ENCODE measurements around the gene KDM2A.
A peak's percentile ranks its signal among the peaks of the same experiment; 100 is the strongest.

KDM2A gene

GRCh38 chr11:67274768-67275605, 155.9 kb downstream of the KDM2A start:
- DNase-seq, result no peak

- DNase-seq, result peak; percentile 29
Observed at GRCh38 chr11:67275606-67276409, 156.7 kb downstream of the KDM2A start.

GRCh38 chr11:67276781-67277230, 157.7 kb downstream of the KDM2A start:
- peak; percentile 58 for DNase-seq

- peak; percentile 97 for DNase-seq
Observed at GRCh38 chr11:67277231-67277961, 158.3 kb downstream of the KDM2A start.

DNA sequence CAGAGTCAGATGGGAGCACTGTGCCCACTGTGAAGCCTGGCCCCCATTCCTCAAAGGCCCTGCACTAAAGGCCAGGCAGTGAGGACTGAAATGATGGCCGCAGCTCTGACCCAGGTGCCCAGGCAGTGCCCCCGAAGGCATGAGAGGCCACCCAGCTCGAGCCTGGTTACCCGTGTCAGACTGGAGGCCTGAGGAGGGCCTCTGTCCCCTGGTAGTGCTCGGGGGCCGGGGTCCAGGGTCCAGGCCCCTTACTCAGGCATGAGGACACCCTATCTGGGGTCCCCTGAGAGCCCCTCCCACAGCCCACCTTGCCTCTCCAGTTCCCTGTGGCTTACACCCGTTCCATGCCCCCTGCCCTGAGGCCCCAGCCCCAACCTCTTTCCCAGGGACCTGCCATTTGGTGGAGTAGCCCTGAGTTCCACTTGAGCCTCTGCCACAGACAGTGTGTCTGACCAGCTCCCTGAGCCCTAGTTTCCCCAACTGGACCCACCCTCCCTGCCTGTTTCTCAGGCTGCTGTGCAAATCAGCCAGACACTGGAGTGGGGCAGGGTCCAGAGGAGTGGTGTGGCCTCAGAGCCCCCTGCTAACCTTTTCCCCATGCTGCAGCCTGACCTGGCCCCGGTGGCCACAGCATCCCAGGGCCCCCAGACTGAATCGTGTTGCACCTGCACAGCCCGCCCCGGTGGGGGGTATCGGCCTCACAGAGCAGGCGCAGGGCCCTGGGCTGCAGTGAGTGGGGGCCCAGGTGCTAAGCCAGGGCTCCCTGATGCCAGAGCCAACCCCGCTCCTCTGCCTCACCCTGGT, 159.3 kb downstream of the KDM2A start:
- DNase-seq, result peak; percentile 1

GRCh38 chr11:67278939-67279588, 160.0 kb downstream of the KDM2A start:
- peak; percentile 2 for DNase-seq

- no peak for DNase-seq
Observed at GRCh38 chr11:67279589-67280340, 160.7 kb downstream of the KDM2A start.

GRCh38 chr11:67280341-67280787, 161.3 kb downstream of the KDM2A start:
- no peak for DNase-seq

DNA sequence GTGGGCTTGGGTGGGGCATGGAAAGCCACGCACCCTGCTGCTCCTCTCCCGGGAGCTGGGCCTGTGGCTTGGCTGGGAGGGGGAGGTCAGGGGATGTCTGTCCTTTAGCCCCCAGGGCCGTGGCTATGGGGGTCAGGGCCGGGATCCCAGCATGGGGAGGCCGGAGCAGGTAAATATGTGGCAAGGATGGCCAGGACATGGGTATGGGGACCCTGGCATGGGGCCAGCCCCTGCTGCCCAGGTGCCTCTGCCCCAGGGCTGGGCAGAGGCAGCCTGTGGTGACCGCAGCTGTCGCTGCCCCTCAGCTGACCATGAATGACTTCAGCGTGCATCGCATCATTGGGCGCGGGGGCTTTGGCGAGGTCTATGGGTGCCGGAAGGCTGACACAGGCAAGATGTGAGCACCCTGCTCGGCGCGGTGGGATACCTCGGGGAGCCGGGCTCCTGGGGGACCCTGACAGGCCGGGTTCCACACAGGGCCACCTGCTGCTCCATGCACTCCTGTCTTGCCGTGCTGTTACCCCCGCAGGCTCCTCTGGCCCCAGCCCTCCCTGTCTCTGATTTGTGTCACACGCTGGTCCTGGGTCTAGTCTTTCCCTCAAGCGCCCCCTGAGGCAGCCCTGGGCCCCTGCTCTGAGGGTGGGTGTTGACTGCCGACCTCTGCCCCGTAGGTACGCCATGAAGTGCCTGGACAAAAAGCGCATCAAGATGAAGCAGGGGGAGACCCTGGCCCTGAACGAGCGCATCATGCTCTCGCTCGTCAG, 161.9 kb downstream of the KDM2A start:
- no peak for DNase-seq

GRCh38 chr11:67281552-67282150, 162.6 kb downstream of the KDM2A start:
- DNase-seq, result no peak

DNA sequence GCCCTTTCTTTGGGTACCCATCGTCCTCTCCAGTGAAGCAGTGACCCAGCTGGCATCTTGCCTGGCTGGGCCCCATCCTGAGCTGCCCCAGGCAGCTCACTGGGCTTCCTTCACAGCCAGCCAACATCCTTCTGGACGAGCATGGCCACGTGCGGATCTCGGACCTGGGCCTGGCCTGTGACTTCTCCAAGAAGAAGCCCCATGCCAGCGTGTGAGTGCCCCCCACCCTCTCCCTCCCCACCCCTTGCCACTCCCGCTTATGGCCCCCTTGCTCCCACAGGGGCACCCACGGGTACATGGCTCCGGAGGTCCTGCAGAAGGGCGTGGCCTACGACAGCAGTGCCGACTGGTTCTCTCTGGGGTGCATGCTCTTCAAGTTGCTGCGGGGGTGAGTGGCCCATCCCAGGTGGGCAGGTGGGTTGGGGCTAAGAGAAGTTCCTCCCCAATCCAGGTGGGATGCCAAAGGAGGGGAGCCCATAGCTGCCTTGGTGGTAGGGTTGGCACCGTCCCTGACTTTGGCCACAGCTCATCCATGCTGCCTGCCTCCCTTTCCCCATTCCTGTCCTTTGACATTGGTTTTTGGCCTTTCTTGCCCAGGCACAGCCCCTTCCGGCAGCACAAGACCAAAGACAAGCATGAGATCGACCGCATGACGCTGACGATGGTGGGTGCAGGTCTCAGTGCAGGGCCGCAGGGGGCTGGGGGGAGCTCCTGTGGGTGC, 163.3 kb downstream of the KDM2A start:
- no peak for DNase-seq

DNA sequence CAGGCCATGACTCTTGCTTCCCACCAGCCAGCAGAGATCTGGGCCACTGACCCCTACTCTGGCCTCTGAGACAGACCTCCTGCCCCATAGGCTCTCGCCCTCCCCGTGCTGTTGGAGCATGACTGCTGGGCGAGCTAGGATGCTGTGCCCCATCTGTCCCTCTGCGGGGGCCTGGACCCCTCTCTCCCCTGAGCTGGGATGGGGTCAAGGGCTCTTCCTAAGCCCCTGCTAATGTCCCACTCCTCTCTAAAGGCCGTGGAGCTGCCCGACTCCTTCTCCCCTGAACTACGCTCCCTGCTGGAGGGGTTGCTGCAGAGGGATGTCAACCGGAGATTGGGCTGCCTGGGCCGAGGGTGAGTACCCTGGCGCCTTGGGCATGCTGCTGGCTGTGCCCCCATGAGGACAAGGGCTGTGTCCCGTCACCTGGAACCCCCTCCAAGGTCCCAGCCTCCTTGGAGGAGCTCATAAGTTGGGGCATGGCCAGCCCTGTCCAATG, 163.9 kb downstream of the KDM2A start:
- no peak for DNase-seq

GRCh38 chr11:67283481-67283963, 164.5 kb downstream of the KDM2A start:
- no peak for DNase-seq

DNA sequence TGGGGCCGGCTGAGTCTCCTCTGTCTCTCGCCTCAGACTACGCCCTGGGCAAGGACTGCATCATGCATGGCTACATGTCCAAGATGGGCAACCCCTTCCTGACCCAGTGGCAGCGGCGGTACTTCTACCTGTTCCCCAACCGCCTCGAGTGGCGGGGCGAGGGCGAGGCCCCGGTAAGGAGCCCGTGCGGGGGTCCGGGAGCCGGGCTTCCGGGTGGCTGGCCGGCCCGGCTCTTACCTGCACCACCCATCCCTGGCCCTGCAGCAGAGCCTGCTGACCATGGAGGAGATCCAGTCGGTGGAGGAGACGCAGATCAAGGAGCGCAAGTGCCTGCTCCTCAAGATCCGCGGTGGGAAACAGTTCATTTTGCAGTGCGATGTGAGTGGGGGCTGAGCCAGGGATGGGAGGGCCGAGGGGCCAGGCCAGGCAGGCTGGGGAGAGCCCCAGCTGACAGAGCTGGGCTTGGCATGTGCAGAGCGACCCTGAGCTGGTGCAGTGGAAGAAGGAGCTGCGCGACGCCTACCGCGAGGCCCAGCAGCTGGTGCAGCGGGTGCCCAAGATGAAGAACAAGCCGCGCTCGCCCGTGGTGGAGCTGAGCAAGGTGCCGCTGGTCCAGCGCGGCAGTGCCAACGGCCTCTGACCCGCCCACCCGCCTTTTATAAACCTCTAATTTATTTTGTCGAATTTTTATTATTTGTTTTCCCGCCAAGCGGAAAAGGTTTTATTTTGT, 165.9 kb downstream of the KDM2A start:
- DNase-seq, result no peak

- DNase-seq, result peak; percentile 54
Observed at GRCh38 chr11:67285541-67286498, 166.8 kb downstream of the KDM2A start.

DNA sequence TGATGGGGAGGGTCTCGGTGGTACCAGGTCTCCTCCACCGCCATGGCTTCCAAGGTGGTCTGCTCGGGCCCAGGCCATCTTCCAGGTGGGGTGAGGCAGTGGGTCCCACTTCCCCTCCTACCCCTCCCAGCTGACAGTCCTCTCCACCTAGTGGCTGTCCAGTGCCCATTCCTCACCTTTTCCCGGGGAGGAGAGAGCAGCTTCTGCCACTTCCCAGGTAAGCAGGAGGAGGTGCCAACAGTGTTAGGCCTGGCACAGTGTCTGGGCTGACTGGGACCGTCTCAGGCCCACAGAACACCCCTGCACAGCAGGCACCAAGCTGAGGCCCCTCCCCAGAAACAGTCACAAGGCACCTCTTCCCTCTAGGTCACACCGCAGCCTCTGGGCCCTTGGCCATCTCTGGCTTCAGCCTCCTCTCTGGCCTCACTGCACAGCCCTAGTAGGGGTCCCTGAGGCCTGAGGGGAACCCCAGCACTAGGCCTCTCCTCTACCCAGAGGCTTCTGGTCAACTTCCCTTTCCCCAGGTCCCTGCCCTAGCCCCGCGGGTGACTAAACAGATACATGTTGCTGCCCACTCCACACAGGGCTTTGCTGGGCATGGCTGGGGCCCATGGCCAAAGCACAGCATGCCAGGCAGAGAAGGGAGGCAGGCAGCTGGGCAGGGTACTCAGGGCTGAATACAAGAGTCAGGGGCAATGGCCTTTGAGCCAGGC, 167.7 kb downstream of the KDM2A start:
- DNase-seq, result peak; percentile 38
